Neural progenitor cell (in vitro differentiated cells): Measurements from ENCODE around the gene GABRD.

ENCODE experiments used
- CTCF ChIP-seq: fragments of 200-600 bp; sonication (generic); IDR thresholded peaks from 2 replicates; pipeline ENCODE4 v1.5.1; 2017; ENCODE audit warnings: antibody characterized with exemption, mild to moderate bottlenecking
- EZH2 ChIP-seq: fragments of 200-600 bp; sonication (generic); IDR thresholded peaks from 2 replicates; pipeline ENCODE4 v1.6.1; 2017; ENCODE audit warnings: antibody characterized with exemption, mild to moderate bottlenecking, moderate library complexity
- EZH2phosphoT487 ChIP-seq: fragments of 200-600 bp; sonication (generic); IDR thresholded peaks from 2 replicates; pipeline ENCODE4 v1.6.1; 2017; ENCODE audit warnings: antibody characterized with exemption

GRCh38 chr1:2024451-2024850, 5.3 kb downstream of the GABRD start:
- TF ChIP-seq EZH2 = no peak
- TF ChIP-seq CTCF = no peak
- TF ChIP-seq EZH2phosphoT487 = no peak
